CD4-positive, alpha-beta T cell treated with Interferon gamma for 1 hour (primary cell): ENCODE measurements around the gene FADS1.

Experiments
- DNase-seq: peaks from one replicate; pipeline ENCODE4 v3.0.0-alpha.2; 2020

The FADS1 gene

GRCh38 chr11:61775106-61775505 is 41.7 kb downstream of the FADS1 start:
- no peak for DNase-seq

GRCh38 chr11:61774411-61774810 is 42.4 kb downstream of the FADS1 start:
- DNase-seq = no peak

GRCh38 chr11:61773809-61774208 is 43.0 kb downstream of the FADS1 start:
- DNase-seq = no peak

DNA sequence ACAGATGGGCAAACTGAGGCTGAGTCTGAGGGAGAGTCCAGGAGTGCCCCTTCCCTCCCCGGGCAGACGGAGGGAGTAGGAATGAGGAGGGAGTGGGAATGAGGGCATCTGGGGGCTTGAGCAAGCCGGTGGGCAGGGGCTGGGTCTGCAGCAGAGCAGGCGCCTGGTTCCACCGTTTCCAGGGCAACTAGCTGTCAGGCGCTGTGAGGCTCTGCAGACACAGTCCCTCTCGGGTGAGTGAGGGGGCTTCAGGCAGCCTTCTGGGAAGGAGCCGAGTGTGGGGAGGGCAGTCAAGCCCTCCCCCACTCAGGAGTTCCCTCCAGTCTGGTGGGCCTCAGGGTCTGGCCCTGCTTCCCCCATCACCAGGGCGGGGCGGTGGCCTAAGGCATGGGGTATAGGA is 43.4 kb downstream of the FADS1 start:
- no peak for DNase-seq

DNA sequence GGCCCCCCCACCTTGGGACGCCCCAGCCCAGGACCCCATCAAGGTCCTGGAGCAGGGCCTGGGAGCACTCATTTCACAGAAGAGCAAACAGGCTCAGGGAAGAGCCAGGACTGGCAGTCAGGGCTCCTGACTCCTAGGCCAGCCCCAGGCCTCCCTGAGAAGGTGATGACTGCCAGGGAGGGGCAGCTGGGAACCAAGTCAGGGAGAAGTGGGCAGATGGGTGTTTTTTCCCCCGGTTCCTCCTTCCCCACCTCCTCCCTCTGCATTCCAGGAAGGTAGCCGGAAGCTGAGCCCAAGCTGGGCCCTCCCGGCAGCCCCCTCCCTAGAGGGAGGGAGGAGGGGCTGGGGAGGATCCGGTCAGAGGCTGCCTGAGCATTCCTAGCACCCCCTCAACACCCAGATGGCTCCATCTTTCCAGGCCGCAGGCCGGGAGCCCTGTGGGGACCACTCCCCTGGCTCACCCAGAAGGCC is 44.8 kb downstream of the FADS1 start:
- no peak for DNase-seq

DNA sequence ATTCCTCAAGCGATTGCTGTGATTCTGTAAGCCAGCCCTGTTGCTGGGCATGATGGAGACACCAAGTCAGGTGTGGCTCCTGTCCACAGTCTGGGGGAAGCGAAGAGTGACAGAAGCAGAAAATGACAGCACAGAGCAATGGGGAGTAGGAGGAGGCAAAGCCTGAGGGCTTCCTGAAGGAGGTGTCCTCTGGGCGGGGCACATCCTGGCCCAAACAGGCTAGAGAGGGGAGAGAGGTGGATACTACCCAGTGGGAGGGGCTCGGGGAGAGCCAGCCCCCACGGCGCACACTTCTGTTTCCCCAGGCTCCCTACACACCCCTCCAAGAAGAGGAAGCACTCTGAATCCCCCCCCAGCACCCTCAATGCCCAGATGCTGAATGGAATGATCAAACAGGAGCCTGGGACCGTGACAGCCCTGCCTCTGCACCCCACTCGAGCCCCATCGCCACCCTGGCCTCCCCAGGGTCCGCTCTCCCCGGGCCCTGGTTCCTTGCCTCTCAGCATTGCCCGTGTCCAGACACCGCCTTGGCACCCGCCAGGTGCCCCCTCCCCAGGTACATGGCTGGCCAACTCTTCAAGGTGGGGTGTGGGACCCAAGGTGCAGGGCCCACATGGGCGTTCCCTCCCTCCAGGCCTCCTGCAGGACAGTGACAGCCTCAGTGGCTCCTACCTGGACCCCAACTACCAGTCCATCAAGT is 45.5 kb downstream of the FADS1 start:
- DNase-seq = no peak

GRCh38 chr11:61769946-61770683 is 46.7 kb downstream of the FADS1 start:
- DNase-seq = no peak

- no peak for DNase-seq
Measured at GRCh38 chr11:61769169-61769920, 47.5 kb downstream of the FADS1 start.

- no peak for DNase-seq
Measured at GRCh38 chr11:61768376-61769076, 48.3 kb downstream of the FADS1 start.

DNA sequence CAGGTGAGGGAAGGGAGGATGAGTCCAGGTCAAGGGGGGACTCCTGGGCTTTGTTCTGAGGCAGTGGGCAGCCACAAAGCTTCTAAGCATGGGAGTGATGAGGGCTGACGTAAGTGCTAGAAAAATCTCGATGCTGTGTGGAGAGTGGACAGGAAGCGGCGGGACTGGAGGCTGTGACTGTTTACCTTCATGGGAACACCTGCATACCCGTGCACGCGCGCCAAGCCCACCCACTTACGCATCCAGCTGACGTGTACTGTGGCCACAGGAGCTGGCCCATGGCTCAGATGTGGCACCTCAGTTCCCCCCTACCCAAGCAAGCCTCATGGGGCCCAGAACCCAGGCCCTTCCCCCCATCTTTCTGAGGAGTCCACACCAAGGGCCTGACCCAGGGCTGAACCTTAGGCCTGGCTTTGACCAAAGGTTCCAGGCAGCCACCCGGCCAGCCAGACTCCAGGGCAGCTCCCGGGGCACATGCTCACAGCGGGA is 50.4 kb downstream of the FADS1 start:
- no peak for DNase-seq

GRCh38 chr11:61765550-61766253 is 51.1 kb downstream of the FADS1 start:
- no peak for DNase-seq

DNA sequence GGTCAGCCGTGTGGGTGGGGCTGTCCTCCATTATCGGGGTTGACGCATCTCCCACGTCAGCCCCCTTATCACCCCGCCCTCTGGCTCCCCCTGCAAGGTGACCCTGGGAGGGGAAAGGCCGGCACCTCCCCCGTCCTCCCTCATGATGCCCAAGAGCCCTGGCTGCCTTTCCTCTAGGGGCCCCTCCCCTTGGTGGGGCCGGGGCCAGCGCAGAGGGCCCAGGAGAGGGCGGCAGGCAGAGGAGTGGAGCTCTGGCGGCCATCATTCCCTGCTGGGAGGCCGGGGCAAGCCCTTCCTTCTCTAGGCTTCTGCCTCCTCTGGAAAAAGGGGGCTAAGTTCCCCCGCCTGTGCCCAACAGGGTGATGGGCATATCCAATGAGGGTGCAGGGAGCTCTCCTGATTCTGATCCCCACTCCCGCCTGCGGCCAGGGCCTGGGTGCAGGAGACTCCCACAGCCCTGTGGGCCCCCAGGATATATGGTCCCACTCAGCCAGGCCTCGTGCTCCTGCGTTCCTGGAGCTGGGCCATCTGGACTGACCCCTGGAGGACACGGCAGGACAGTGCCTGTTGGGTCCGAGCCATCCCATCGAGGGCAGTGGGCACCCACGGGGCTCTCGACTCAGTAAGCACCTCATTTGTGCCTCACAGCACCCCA is 52.1 kb downstream of the FADS1 start:
- no peak for DNase-seq

- DNase-seq = no peak
Measured at GRCh38 chr11:61763930-61764605, 52.7 kb downstream of the FADS1 start.

DNA sequence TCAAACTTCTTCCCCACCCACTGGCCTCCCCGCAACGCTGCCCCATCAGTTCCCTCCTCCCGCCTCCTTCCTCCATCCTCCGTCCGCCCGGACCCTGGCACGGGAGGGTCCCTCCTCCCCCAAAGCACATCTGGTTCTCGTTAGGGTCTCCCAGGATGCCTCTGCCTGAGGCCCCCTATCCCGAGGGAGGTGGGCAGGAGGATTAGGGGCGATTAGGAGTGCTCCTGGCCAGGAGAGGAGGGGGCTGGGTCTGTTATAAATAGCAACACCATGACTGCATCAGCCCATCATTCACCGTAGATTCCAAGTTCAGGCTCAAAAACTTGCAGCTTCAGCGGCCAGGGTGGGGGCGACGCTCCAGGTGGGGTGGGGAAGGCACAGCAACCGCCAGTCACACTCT is 54.0 kb downstream of the FADS1 start:
- no peak for DNase-seq

- no peak for DNase-seq
Measured at GRCh38 chr11:61762223-61762615, 54.6 kb downstream of the FADS1 start.

DNA sequence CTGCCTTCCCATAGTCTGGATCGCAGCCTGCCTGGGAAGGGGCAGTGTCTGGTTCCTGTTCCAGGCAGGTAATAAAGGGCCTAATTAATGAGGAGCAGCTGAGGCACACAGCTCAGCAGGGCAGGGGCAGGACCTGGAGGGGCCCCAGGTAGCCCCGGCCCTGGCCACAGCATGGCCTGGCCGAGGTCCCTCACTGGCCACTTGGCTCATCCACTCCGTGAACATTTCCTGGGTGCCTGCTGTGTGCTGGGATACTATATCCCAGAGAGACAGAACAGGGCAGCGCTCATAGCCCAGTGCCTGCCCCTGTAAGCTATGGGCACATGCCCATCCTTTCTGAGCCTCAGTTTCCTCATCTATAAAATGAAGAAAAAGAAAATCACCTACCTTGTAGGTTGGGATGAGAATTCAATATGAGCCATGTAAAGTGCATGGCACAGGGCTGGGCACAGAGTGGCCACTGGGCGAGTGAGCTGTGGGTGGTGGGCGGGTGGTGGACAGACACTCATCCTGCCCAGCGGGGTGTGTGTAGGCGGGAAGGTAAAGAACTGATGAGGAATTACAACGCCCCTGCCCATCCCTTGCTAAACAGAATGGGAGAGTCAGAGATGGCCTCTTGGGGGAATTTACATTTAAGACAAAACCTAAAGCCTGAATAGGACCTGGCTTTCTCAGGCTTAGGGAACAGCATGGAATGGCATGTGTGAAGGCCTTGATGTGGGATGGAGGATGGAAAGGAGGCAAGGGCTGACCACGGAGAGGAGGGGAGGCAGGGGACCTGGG is 55.2 kb downstream of the FADS1 start:
- no peak for DNase-seq

DNA sequence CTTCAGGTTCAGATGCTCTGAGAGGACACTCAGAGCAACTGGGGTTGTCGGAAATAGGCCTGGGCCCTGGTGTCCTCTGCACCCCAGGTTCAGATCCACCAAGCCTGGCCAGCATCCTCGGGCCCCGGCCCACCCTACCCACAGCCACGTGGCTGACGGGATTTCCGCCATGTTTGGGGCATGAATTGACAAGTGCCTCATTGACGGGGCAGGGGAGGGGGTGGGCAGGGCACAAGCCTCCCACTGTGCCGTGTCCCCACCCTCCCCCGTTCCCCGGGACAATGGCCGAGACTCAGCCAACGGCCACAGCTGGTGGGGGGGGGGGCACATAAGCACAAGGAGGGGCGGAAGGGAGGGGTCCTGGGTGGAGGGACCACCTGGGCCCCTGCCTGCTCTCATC is 55.9 kb downstream of the FADS1 start:
- DNase-seq = no peak

GRCh38 chr11:61757213-61757862 is 59.5 kb downstream of the FADS1 start:
- DNase-seq = no peak

GRCh38 chr11:61756452-61757212 is 60.2 kb downstream of the FADS1 start:
- DNase-seq = no peak
